Endothelial cell of umbilical vein (primary cell): ENCODE measurements around the gene SIAE.
"Not testable (repeated sequence)": the region's sequence is repeated elsewhere in the genome, so short reads cannot be mapped to it uniquely, and the experiment has no call there.

Experiments used
- CTCF ChIP-seq, 2 donors: IDR thresholded peaks; 1 replicate in 1 of 2; 2 replicates in 1 of 2; pipeline ENCODE4 v1.5.1; 2011; ENCODE audit warnings: low read length in 2 of 2, mild to moderate bottlenecking in 2 of 2, moderate library complexity in 2 of 2, control low read depth in 1 of 2, inconsistent platforms in 1 of 2, low read depth in 1 of 2; ENCODE audit not compliant: insufficient read depth in 1 of 2; ENCODE audit errors: extremely low read depth in 1 of 2
- EZH2 ChIP-seq: IDR thresholded peaks from 2 replicates; pipeline ENCODE4 v1.6.1; 2012; ENCODE audit warnings: borderline replicate concordance, low read depth, mild to moderate bottlenecking, moderate library complexity, low read length, inconsistent platforms; ENCODE audit not compliant: severe bottlenecking
- FOS ChIP-seq: IDR thresholded peaks from 2 replicates; pipeline ENCODE4 v1.6.1; 2011; ENCODE audit warnings: mild to moderate bottlenecking, low read length, moderate library complexity, borderline replicate concordance; ENCODE audit not compliant: insufficient read depth
- GATA2 ChIP-seq: IDR thresholded peaks from 2 replicates; pipeline ENCODE4 v1.7.0; 2011; ENCODE audit warnings: low read depth, mild to moderate bottlenecking, moderate library complexity, mixed read lengths, low read length; ENCODE audit not compliant: insufficient read length, insufficient read depth
- MAX ChIP-seq: IDR thresholded peaks from 2 replicates; pipeline ENCODE4 v1.6.1; 2011; ENCODE audit not compliant: insufficient read depth, insufficient read length
- POLR2A ChIP-seq: IDR thresholded peaks from 2 replicates; pipeline ENCODE4 v1.6.1; 2012; ENCODE audit warnings: low read depth, mild to moderate bottlenecking, control low read depth, low read length
- POLR2AphosphoS5 ChIP-seq: IDR thresholded peaks from 2 replicates; pipeline ENCODE4 v1.6.1; 2012; ENCODE audit warnings: low read depth, mild to moderate bottlenecking, control low read depth, low read length, moderate library complexity; ENCODE audit not compliant: insufficient read depth

- not testable (repeated sequence) for TF ChIP-seq POLR2A; MAX; EZH2; FOS; CTCF (IDR thresholded peaks at IDR 0.05; ENCODE audit: extremely low read depth in 1 of 2, insufficient read depth in 1 of 2, low read depth in 1 of 2, low read length in 2 of 2); POLR2AphosphoS5; GATA2
Measured at GRCh38 chr11:124602723-124603122, 70.8 kb downstream of the SIAE start.
